GM23338 (cell line): ENCODE results near the gene ZNF281. TPM values are rescaled to one million over a fixed set of nuclear protein-coding genes. Genes with fewer than 3 reads are reported as not detected.

Source experiments
- CREB1 ChIP-seq: fragments of 250-450 bp; sonication (Bioruptor Pico); IDR thresholded peaks from 2 replicates; pipeline ENCODE4 v1.5.0; 2020; ENCODE audit warnings: low read depth, mild to moderate bottlenecking, moderate library complexity
- EZH2 ChIP-seq: fragments of 200-600 bp; sonication (generic); IDR thresholded peaks from one replicate; pipeline ENCODE4 v1.8.0; 2017; ENCODE audit warnings: antibody characterized with exemption, mild to moderate bottlenecking, low read depth; ENCODE audit not compliant: unreplicated experiment
- JUNB ChIP-seq: IDR thresholded peaks from one replicate; pipeline ENCODE4 v1.6.1; 2016; ENCODE audit warnings: antibody characterized with exemption; ENCODE audit not compliant: unreplicated experiment
- NANOG ChIP-seq: IDR thresholded peaks from 2 replicates; pipeline ENCODE4 v1.6.1; 2016; ENCODE audit warnings: antibody characterized with exemption, borderline replicate concordance
- REST ChIP-seq: IDR thresholded peaks from one replicate; pipeline ENCODE4 v1.6.1; 2018; ENCODE audit warnings: antibody characterized with exemption; ENCODE audit not compliant: unreplicated experiment
- ZNF114 ChIP-seq: fragments of 250-450 bp; sonication (Bioruptor Pico); IDR thresholded peaks from 2 replicates; pipeline ENCODE4 v1.5.0; 2020; ENCODE audit warnings: mild to moderate bottlenecking, moderate library complexity
- ZNF462 ChIP-seq: fragments of 250-450 bp; sonication (Bioruptor Pico); IDR thresholded peaks from 2 replicates; pipeline ENCODE4 v1.5.0; 2020; ENCODE audit warnings: mild to moderate bottlenecking, moderate library complexity
- polyA plus RNA-seq: library from polyadenylated mRNA; unstranded; fragments of >200 nt; fragmentation: Nextera tagmentation; extraction: Ambion mirVana; gene quantifications from 2 replicates; pipeline ENCODE4 v1.2.1, GENCODE V29; 2016
- total RNA-seq: library from RNA; depleted of rRNA; stranded (reverse); fragments of >200 nt; shearing (Covaris generic); gene quantifications from 2 replicates; pipeline ENCODE4 v1.2.3, GENCODE V29; 2014

Gene ZNF281
- total and polyA plus RNA-seq, 2 experiments from 2014 or later = 62.1 to 79.3 TPM

- TF ChIP-seq ZNF462 (CRISPR knock-in tag) (no peak), NANOG (no peak), EZH2 (no peak), ZNF114 (CRISPR knock-in tag) (no peak), REST (no peak), JUNB (no peak), CREB1 (CRISPR knock-in tag) (no peak)
These were observed 686 bp upstream of the ZNF281 start (continued) for GRCh38 chr1:200410566-200410878.
